Pancreas (tissue), 10 donors: ENCODE measurements around the gene MYO9B. TPM values are rescaled to one million over a fixed set of nuclear protein-coding genes. Genes with fewer than 3 reads are reported as not detected.

Source experiments
- ATAC-seq, 4 donors: fragments of 200-7000 bp; cut with Tn5 transposase; one replicate each; pipeline versions ENCODE4 v1.8.0 to v1.9.1; 2020; ENCODE audit warnings: mild to moderate bottlenecking in 4 of 4, moderate library complexity in 4 of 4
- DNase-seq, 6 donors: peaks; one replicate each; pipeline ENCODE4 v3.0.0-alpha.2; 2020
- FAIRE-seq: peaks from 2 replicates; lab custom pipeline; 2012; peaks lifted over from hg19 to GRCh38; lab: Jason Lieb, UNC
- H3K27ac ChIP-seq, 4 donors: fragments of 200-600 bp; sonication (generic); 1 replicate in 3 of 4; 2 replicates in 1 of 4; pipeline versions ENCODE4 v1.5.0 to v1.8.0; 2020
- H3K27me3 ChIP-seq, 4 donors: fragments of 200-600 bp; one replicate each; pipeline ENCODE4 v1.8.0; 2021
- H3K36me3 ChIP-seq, 3 donors: fragments of 200-600 bp; sonication (generic) in 1 of 3; one replicate each; pipeline versions ENCODE4 v1.5.0 to v1.8.0; 2020 to 2021
- H3K4me1 ChIP-seq, 3 donors: fragments of 200-600 bp; one replicate each; pipeline ENCODE4 v1.8.0; 2021
- H3K4me3 ChIP-seq, 4 donors: fragments of 200-600 bp; sonication (generic) in 2 of 4; one replicate each; pipeline versions ENCODE4 v1.5.0 to v1.8.0; 2020 to 2021
- H3K9me3 ChIP-seq, 4 donors: fragments of 200-600 bp; one replicate each; pipeline ENCODE4 v1.8.0; 2021
- WGBS, 2 donors: extraction: QIAGEN DNeasy Blood & Tissue Kit; methylation state at CpG; one replicate each; pipeline ENCODE4 v1.1.7; 2013; 5-methylcytosine and 5-hydroxymethylcytosine counted together
- intact Hi-C, 3 donors: fragments of 100-400 bp; cut with DNase I; formaldehyde crosslinking; loops; one replicate each; pipeline versions ENCODE4 v1.11.1 to v1.14.2; 2022
- polyA plus RNA-seq, 2 donors: library from polyadenylated mRNA; stranded (reverse); fragments of 200-250 nt; gene quantifications; one replicate each; pipeline ENCODE4 v1.2.3, GENCODE V29; 2013
- total RNA-seq, 6 donors: library from RNA; stranded (reverse); fragmentation: NEBNext Ultra II Directional in 4 of 6; extraction: Animal tissue kit (Norgen Biotek cat#: 25700) in 4 of 6; gene quantifications; one replicate each; pipeline versions ENCODE4 v1.2.1 to v1.2.4, GENCODE V29; 2021 to 2023
- TF ChIP-seq, protein P1 (sequence below), 4 donors: fragments of 200-600 bp; sonication (generic) in 3 of 4; IDR thresholded peaks; one replicate each; pipeline versions ENCODE4 v1.5.0 to v1.8.0; 2021; ENCODE audit warnings: antibody characterized with exemption in 4 of 4
- donor health status: healthy with polysubstance abuse.
- donor health status: DM: no; HTN: no; CAD: no; lungs with moderate emphysema.
- donor health status: DM: no; HTN: no; CAD: no.
- donor health status: control.
- donor health status: control.
- donor health status: Bipolar disorder and iron deficiency.
- donor health status: DM: yes; HTN: yes; CAD: no.
- donor health status: DM: no; HTN: no; CAD: no.
- donor health status: DM: no; HTN: no; CAD: no.
- donor health status: DM: yes; HTN: yes; CAD: no.

MYO9B gene
- total and polyA plus RNA-seq, 8 donors = 16.6 to 53.4 (median 23.4) TPM

DNA sequence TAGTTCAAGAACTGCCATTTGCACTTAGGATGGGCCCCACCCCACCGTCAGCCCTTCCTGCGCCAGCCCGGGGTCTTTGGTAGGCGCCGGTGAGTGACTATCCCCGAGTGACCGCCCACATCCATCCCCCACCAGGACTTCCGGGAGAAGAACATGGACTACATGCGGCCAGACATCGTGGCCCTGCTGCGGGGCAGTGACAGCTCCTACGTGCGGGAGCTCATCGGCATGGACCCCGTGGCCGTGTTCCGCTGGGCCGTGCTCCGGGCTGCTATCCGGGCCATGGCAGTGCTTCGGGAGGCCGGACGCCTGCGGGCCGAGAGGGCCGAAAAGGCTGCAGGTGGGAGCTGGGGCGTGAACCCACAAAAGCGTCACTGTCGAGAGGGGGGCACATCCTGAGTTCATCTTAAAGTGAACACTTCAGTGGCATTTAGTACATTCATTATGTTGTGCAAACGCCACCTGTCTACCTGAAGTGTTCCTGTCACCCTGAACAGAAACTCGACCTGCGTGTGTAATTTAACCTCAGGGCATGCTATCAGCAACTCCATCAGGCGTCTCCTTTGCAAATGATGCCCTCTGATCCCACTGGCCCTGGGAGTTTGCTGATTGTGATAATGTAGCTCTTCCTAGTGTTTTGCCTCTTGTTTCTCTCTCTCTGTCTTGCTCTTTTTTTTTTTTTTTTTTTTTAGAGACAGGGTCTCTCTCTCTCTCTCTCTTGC, 97.2 kb downstream of the MYO9B start:
- ATAC-seq = no peak
- Histone ChIP-seq H3K9me3 (no peaks in the 10 kb centered on the region), H3K36me3 (peaks cover 0 to 33% (median 13%) of the 10 kb centered on the region in 3 donors), H3K4me1 (no peaks in the 10 kb centered on the region), H3K27me3 (no peaks in the 10 kb centered on the region), H3K27ac (no peak overlapping the region), H3K4me3 (no peak overlapping the region)
- WGBS, 2 donors = 91 to 93% methylated on average over 33 of the region's 33 CpGs
- no peak for DNase-seq
- TF ChIP-seq, protein P1, sequence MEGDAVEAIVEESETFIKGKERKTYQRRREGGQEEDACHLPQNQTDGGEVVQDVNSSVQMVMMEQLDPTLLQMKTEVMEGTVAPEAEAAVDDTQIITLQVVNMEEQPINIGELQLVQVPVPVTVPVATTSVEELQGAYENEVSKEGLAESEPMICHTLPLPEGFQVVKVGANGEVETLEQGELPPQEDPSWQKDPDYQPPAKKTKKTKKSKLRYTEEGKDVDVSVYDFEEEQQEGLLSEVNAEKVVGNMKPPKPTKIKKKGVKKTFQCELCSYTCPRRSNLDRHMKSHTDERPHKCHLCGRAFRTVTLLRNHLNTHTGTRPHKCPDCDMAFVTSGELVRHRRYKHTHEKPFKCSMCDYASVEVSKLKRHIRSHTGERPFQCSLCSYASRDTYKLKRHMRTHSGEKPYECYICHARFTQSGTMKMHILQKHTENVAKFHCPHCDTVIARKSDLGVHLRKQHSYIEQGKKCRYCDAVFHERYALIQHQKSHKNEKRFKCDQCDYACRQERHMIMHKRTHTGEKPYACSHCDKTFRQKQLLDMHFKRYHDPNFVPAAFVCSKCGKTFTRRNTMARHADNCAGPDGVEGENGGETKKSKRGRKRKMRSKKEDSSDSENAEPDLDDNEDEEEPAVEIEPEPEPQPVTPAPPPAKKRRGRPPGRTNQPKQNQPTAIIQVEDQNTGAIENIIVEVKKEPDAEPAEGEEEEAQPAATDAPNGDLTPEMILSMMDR (IDR thresholded peaks at IDR 0.05) = no peak
- no peak for FAIRE-seq
- intact Hi-C loops = no loop called here

DNA sequence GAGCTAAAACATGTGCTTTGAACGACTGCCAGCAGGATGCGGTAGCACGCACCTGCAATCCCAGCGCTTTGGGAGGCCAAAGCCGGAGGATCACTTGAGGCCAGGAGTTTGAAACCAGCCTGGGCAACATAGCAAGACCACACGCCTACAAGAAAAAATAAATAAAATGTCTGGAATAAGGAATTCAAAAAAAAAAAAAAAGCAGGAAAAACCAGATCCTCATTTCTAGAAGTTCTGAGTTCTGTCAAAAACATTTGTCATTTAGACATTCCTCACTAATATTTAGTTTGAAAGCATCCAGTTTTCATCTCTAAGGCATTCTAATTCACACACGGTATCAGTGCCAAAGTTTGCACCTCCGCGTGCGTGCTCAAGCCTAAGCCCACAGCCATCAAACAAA, 102.7 kb downstream of the MYO9B start:
- DNase-seq (no peak), FAIRE-seq (no peak), ATAC-seq (no peak)
- Histone ChIP-seq H3K36me3 (peaks cover 0 to 7% (median 3%) of the 10 kb centered on the region in 3 donors), H3K9me3 (no peaks in the 10 kb centered on the region), H3K27ac (no peak overlapping the region), H3K27me3 (no peaks in the 10 kb centered on the region), H3K4me1 (no peaks in the 10 kb centered on the region), H3K4me3 (no peak overlapping the region)
- WGBS, 2 donors = 90 to 92% methylated on average over 10 of the region's 10 CpGs
- intact Hi-C loops = no loop called here
- TF ChIP-seq, protein P1 (IDR thresholded peaks at IDR 0.05) = no peak

DNA sequence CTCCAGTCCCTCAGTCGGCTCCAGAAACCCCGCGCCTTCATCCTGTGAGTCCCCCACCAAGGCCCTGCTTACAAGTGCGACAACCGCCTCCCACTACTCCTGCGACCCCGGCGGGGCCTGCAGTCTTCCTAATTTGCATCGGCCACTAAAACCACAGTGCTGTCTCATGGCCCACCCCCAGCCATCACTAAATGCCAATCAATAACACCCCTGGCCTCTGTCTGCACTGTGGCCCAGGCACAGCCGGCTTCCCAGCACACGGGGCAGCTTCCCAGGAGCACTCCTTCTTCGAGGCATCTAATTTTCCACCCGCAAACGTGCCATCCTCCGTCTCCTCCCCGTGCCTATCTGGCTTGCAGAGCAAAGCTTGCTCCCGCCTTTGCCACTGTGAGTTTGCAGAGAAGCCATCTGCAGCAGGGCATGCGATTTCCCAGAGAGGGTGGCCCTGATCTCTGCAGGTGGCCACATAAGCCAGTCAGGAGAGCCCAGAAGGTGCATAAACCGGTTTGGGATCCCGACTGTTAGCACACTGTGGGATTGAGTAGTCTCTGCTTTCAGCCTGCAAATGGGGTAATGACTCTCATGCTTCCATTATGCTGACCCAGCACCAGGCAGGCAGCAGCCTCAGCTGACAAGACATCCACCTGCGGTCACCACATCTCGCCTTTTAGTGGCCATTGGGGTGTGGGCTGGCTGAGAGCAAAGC, 105.6 kb downstream of the MYO9B start:
- intact Hi-C loops = no loop called here
- no peak for DNase-seq
- no peak for FAIRE-seq
- Histone ChIP-seq H3K27ac (no peak overlapping the region), H3K36me3 (peaks cover 0 to 7% (median 0%) of the 10 kb centered on the region in 3 donors), H3K27me3 (no peaks in the 10 kb centered on the region), H3K4me1 (no peaks in the 10 kb centered on the region), H3K4me3 (no peak overlapping the region), H3K9me3 (no peaks in the 10 kb centered on the region)
- TF ChIP-seq, protein P1 (IDR thresholded peaks at IDR 0.05) = no peak
- 82 to 85% methylated on average over 22 of the region's 22 CpGs for WGBS, 2 donors
- ATAC-seq = no peak

DNA sequence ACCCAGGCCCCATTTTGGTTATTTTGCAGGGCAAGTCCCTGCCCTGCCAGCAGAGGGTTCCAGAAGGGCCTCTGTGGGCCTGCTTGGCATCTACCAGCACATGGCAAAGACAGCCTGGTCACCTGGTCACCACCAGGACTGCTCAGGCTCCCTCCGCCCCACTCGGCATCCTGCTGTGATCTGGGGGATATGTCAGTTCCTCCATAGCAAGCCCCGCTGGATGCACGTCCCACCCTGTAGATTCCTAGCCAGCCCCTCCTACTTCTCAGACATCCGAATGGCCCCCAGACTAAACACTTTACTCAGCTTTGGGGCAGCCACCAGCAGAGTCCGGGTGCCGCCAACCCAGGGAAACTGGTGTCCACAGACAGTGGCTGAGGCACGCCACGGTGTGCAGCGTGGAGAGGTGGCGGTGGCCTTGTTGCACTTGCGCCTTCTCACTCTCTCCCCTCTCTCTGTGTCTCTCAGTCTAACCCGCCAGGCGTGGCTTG, 107.7 kb downstream of the MYO9B start:
- no peaks in the 10 kb centered on the region for H3K36me3 ChIP-seq
- no peaks in the 10 kb centered on the region for H3K27me3 ChIP-seq
- no peak overlapping the region for H3K27ac ChIP-seq
- peak in 2 of 4 donors; percentile 19 to 24 for ATAC-seq
- 91 to 92% methylated on average over 14 of the region's 14 CpGs for WGBS, 2 donors
- intact Hi-C loops = no loop called here
- H3K4me1 ChIP-seq = no peaks in the 10 kb centered on the region
- FAIRE-seq = no peak
- DNase-seq = no peak
- no peaks in the 10 kb centered on the region for H3K9me3 ChIP-seq
- no peak overlapping the region for H3K4me3 ChIP-seq
- TF ChIP-seq, protein P1 (IDR thresholded peaks at IDR 0.05) = no peak
